ENCODE measurements around the gene TLX2. TPM values are rescaled to one million over a fixed set of nuclear protein-coding genes. Genes with fewer than 3 reads are reported as not detected.

Gene TLX2
- polyA plus RNA-seq = not detected in 2 replicates

DNA sequence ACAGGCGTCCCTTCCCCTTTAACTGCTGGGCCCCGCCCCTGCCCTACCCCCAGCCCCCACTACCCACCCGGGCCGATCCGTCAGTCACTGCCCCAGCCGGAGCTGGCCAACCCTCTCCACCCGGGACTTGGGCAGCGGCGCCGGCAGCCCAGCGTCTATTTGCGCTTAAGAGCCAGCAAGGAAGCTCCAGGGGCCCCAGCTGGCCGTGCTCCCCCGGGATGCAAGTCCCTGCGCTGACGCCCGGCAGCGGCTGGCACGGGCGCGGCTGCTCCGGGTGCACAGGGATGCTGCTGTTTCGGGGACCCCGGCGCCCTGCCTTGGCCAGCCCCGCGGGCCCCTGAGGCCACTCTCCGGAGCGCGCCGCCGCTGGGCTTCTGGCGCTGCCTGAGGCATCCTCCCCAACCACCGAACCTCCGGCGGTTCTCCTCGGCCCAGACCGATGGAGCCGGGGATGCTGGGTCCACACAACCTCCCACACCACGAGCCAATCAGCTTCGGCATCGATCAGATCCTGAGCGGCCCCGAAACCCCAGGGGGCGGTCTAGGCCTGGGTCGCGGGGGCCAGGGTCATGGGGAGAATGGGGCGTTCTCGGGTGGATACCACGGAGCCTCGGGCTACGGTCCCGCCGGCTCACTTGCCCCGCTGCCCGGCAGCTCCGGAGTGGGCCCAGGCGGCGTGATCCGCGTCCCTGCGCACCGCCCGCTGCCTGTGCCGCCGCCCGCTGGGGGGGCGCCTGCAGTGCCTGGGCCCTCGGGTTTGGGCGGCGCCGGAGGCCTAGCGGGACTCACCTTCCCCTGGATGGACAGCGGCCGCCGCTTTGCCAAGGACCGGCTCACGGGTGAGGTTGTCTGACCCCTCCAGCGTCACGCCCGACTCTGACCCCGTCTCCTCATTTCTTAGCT is at the start of gene TLX2:
TSS of gene TLX2 (plus strand) at position 83 of the 903 bp plus-strand sequence. CDS start at position 440, 357 bp downstream.

DNA sequence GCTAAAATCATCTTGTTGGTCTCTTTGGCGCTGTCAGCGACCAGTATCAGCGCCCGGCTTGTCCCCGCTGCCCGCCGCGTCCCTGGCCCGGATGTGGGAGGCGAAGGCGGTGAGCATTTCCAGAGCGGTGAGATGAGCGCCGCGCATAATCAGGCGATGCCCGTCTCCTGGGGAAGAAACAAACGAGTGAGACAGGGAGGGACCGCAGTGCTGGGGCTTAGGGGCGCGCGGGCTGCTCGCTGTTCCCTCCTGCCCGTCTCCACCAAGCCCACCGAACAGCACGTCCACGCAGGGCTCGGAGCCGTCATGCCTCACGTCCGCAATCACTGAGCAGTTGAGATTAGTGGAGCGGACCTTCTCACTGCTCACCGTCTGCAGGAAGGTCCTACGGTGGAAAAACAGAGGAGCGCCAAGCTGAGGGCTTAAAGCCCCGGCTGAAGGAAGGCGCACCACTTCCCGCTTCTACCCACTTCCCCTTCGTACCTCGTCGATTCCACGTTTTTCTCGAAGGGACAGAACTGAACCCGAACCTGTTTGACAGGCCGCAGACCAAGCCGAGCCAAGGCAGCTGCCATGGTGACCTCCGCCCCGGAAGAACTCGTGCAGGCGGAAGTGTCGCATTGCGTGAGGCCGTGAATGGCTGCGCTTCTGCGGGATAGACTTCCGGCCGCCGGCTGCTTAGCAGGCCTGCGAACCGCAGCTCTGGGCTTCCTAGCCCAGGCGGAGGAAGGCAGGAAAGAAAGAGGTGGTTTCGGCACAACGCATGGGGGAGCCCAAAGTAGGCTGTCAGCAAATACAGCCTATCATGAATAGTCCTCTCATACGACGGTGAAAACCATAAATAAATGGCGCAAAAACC is 41.9 kb upstream of the TLX2 start, which contains the start of gene MRPL53:
TSS of gene MRPL53 (minus strand) at position 595 of the 859 bp plus-strand sequence. CDS start at position 575, 20 bp downstream.

DNA sequence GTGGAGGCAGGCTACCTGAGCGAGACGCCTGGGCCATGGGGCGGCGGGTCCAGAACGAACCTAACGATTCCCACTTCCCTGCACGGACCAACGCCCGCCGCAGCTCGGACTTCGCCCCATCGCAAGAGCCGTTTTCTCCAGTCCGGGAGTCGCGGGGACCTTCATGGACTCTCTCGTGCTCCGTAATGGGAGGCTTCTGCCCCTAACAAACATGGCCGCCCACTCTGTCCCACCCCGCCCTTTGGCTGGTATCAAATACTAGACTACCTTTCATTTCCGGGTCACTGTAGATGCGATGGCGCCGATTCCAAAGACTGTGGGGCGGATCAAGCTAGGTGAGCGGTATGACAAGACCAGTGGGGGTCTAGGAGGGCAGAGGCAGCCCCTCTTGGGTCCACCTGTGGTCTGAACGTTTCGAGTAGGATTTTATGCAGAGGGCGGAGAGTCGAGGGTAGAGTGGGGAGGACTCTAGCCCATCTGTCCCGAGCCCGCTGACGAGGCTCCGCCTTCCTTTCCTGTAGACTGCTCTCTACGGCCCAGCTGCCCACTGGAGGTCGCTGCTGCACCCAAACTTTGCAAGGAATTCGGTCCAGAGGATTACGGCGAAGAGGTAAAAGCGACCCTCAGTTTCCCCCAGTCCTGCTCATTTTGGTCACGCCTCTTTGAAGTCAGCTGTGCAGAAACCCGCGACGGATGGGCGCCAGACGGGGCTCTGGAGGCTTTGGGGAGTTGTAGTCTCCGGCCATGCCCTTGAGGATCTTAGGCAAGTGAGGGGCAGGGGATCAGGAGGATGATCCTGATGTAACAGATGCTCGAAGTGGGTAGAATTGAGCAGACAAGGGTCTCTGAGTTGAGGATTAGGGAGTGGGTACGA is 31.2 kb upstream of the TLX2 start, which contains the start of the genes CCDC142 and TTC31:
TSS of gene CCDC142 (minus strand) at position 198 of the 874 bp plus-strand sequence. CDS start at position 37, 161 bp downstream.
TSS of gene TTC31 (plus strand) at position 281 of the 874 bp plus-strand sequence. CDS start at position 296, 15 bp downstream.

DNA sequence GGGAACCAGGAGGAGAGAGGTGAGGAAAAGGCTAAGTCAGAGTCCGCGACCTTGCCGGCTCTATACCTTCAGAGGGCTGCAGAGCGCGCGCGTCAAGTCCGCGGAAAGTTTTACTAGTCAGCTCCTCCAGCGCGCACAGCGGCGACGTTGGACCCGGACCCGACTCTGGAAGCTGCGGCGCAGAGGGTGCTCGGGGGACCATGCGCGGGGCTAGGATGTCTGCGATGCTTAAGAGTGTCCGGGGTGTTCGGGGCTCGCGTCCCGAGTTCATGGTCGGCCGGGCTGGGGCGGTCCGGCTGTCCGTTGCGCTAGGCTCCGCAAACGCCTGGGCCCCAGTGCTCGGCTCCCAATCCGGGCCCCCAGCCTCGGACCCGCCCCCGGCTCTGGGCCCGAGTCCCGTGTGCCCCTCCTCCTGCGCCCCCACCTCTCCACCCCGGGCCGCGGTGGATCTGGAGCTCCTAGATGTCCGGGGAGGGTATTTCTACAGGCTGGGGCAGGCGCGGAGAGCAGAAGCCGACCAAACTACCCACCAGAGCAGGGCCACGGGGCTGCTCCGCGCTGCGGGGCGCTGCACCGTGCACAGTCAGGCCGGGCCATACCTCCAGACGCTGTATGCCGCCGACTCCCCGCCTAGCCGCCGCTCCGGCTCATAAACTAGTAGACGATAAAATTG is 14.8 kb upstream of the TLX2 start, which contains the start of gene LBX2:
TSS of gene LBX2 (minus strand) at position 337 of the 673 bp plus-strand sequence. CDS start at position 271, 66 bp downstream.

DNA sequence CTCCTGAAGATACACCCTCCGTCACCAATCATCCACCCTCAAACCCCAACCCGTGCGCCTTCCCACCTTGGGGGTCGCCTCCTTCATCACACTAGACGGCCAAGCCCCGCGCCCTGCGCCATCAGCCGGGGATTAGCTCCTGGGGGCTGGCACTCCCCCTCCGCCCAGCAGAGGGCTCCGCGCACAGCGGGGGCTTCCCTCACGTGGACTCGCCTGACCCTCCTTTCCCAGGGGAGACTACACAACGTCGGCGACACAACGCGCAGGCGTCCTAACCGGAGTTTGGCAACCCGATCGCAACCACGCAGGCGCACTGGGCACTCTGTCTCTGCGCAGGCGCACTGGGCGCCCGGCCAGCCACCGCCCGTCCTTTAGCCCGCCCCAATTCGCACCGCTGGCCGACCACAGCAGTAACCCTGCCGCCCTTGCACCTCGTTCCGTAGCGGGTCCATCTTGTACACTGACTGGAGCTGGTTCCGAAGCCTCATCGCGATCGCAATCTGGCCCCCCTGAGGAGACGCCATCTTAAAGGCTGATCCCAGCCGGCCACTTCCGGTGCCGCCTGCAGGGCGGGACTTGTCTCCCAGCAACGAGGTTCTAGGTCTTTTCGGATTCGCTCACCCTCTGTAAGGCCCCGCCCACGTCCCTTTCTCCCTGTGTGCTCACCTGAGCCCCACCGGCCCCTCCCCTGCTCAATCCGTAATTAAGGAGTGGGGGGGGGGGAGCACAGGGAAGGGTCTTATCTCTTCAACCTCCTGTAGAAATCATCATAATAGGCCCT is 6.9 kb upstream of the TLX2 start, which contains the start of gene PCGF1:
TSS of gene PCGF1 (minus strand) at position 551 of the 781 bp plus-strand sequence. CDS start at position 524, 27 bp downstream.

DNA sequence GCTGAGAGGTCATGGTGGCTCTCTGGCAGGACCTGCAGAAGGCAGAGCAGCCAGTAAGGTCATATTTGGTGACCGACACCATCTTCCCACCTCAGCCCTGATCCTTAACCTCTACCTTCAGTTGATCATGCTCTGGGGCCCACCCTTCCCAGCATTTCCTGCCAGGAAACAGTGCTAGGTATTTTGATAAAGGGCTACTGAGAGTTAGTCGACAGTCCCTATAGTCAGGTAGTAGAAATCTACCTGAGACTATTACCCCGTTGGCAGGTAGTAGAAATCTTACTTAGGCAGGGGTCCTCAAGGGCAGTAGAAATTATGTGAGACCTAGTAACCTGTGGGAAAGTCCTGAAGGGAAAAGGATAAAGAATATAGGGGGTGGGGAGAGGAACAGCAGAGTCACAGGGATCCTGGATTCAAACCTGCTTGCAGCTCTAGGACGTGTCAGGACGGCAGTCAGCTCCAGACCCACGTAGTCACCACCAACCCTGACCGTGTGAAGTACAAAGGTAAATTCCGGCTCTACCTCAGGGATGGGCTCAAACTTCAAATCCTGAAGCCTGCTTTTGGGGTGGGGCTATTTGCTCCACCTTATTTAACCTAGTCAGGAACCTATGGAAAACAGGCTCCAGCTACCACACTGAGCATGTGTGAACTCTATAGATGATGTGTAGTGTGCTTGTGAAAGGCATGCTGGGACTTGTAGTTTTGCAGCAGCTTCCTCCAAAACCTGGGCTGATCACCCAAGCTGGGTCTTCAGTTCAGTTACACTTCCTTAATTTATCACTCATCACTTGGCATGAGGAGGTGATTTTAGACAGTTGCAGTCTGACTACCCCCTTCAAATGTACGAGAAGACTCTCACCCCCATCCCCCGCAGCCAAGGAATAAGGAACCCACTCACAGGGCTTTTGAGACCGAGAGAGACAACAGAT is 11.7 kb downstream of the TLX2 start, which contains the start of gene DQX1:
TSS of gene DQX1 (minus strand) at position 515 of the 932 bp plus-strand sequence. CDS start at position 13, 502 bp downstream.

DNA sequence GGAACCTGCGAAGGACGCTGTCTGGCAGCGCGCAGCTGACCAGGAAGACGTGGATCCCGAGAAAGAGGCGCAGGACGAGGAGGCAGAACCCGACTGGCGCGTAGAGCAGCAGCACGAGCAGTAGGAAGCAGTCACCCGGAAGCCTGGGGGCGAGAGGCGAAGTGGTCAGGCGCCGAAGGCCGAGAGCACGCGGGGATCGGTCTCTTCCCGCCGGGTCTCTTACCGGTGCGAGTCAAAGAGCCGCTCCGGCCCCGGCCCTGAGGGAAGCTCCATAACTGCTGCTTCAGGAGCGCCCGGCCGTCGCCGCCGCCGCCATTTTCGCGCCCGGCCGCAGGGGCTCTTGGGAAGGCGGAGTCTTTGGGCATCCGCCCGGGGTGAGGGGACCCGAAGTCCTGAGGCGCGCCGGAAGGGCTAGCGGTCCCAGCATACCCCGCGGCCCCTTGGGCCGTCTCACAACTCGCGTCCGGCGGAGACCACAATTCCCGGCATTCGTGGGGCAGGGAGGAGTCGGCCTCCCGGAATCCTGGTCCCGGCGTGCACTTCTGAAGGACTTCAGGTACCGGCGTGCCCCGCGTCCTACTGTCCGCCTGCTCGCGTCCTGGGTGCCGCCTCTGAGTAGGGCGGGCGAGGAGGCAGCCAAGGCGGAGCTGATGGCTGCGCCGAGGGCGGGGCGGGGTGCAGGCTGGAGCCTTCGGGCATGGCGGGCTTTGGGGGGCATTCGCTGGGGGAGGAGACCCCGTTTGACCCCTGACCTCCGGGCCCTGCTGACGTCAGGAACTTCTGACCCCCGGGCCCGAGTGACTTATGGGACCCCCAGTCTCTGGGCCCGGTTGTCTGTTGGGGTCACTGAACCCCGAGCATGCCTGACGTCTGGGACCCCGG is 15.3 kb downstream of the TLX2 start, which contains the start of the genes AUP1 and HTRA2:
TSS of gene AUP1 (minus strand) at position 350 of the 882 bp plus-strand sequence. CDS start at position 273, 77 bp downstream.
TSS of gene HTRA2 (plus strand) at position 577 of the 882 bp plus-strand sequence. CDS start at position 651, 74 bp downstream.

DNA sequence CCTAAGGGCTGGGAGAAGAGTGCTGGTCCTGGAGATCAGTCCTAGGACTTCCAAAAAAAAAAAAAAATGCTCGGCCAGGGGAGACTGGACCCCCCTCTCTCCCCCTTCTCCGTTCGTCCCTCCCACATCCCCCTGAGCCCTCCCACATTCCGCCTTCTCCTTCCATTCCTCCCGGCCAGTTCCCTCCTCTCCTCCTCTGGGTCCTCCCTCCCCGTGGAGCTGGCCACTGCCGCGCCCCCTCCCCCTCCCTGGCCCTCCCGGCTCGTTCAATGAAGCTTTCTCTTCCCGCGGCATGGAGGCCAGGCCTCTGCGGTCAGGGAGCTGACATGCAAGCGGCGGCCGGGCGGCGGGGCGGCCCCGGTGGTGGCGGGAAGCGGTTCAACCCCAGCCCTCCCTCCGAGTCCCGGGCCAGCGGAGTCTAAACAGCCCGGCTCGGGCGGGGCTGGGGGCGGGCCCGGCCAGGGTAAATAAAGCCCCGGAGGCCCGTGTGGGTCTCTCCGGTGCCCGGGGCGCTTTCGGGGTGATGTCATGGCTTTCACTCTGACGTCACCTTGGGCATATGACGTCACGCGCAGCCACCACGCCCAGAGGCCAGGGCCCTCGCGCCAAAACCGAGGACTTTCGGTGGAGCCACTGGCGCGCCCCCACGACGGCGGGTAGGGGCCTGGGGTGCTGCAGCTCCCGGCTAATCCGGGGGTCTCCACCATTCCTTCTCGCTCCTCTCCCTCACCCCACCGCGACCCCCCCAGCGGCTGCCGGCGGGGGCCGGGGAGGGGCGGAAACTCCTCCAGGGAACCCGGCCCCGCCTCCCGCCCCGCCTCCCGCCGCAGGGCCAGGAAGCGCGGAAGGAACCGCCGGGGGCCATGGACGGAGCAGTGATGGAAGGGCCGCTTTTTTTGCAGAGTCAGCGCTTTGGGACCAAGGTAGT is 39.9 kb downstream of the TLX2 start, which contains the start of the genes DOK1 and LOXL3:
TSS of gene DOK1 (plus strand) at position 829 of the 928 bp plus-strand sequence. CDS start at position 864, 35 bp downstream.
TSS of gene LOXL3 (minus strand) at position 51 of the 928 bp plus-strand sequence. CDS start 1,308 bp downstream, outside the sequence.

Other genes with a start within 250 kb of the TLX2 start
- gene SLC4A5, start 171.0 kb upstream of the TLX2 start, polyA plus RNA-seq = not detected in 2 replicates
- gene DCTN1, start 134.1 kb upstream of the TLX2 start, polyA plus RNA-seq = 275 and 282 TPM in 2 replicates
- gene C2orf81, start 92.8 kb upstream of the TLX2 start, polyA plus RNA-seq = 0.14 and 0.58 TPM in 2 replicates
- gene WDR54, start 92.7 kb upstream of the TLX2 start, polyA plus RNA-seq = 25.1 and 25.5 TPM in 2 replicates
- not detected in 2 replicates for gene RTKN, start 72.5 kb upstream of the TLX2 start, polyA plus RNA-seq
- 1.1 and 3.0 TPM in 2 replicates for gene INO80B, start 59.4 kb upstream of the TLX2 start, polyA plus RNA-seq
- gene WBP1, start 56.0 kb upstream of the TLX2 start, polyA plus RNA-seq = 7.8 and 10.0 TPM in 2 replicates
- 0.62 and 4.3 TPM in 2 replicates for gene MOGS, start 49.1 kb upstream of the TLX2 start, polyA plus RNA-seq
- gene MRPL53, start 41.8 kb upstream of the TLX2 start, polyA plus RNA-seq = 43.3 and 56.2 TPM in 2 replicates
- gene CCDC142, start 31.5 kb upstream of the TLX2 start, polyA plus RNA-seq = 0.78 and 1.6 TPM in 2 replicates
- 0.66 and 0.83 TPM in 2 replicates for gene TTC31, start 31.4 kb upstream of the TLX2 start, polyA plus RNA-seq
- gene LBX2, start 14.8 kb upstream of the TLX2 start, polyA plus RNA-seq = not detected in 2 replicates
- gene PCGF1, start 6.8 kb upstream of the TLX2 start, polyA plus RNA-seq = 35.8 and 37.1 TPM in 2 replicates
- 2.3 and 4.1 TPM in 2 replicates for gene DQX1, start 11.8 kb downstream of the TLX2 start, polyA plus RNA-seq
- gene AUP1, start 15.3 kb downstream of the TLX2 start, polyA plus RNA-seq = 48.4 and 52.5 TPM in 2 replicates
- 14.2 and 22.8 TPM in 2 replicates for gene HTRA2, start 15.5 kb downstream of the TLX2 start, polyA plus RNA-seq
- gene LOXL3, start 39.5 kb downstream of the TLX2 start, polyA plus RNA-seq = 1.7 TPM in 1 of 2 replicates, not detected in the other
- not detected in 2 replicates for gene DOK1, start 40.3 kb downstream of the TLX2 start, polyA plus RNA-seq
- gene M1AP, start 133.9 kb downstream of the TLX2 start, polyA plus RNA-seq = 0.56 and 8.3 TPM in 2 replicates
- gene SEMA4F, start 139.8 kb downstream of the TLX2 start, polyA plus RNA-seq = 1.7 and 4.3 TPM in 2 replicates

Data from Purkinje cell (primary cell).